Kasumi-1 (cell line): ENCODE data around the gene RAVER1.
"Not testable (repeated sequence)": the region's sequence is repeated elsewhere in the genome, so short reads cannot be mapped to it uniquely, and the experiment has no call there.

Source experiments
- DNase-seq, 2 experiments: peaks; one replicate each; lab custom pipeline; 2025; lab: John Stamatoyannopoulos, UW

The RAVER1 gene, protein sequence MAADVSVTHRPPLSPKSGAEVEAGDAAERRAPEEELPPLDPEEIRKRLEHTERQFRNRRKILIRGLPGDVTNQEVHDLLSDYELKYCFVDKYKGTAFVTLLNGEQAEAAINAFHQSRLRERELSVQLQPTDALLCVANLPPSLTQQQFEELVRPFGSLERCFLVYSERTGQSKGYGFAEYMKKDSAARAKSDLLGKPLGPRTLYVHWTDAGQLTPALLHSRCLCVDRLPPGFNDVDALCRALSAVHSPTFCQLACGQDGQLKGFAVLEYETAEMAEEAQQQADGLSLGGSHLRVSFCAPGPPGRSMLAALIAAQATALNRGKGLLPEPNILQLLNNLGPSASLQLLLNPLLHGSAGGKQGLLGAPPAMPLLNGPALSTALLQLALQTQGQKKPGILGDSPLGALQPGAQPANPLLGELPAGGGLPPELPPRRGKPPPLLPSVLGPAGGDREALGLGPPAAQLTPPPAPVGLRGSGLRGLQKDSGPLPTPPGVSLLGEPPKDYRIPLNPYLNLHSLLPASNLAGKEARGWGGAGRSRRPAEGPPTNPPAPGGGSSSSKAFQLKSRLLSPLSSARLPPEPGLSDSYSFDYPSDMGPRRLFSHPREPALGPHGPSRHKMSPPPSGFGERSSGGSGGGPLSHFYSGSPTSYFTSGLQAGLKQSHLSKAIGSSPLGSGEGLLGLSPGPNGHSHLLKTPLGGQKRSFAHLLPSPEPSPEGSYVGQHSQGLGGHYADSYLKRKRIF

DNA sequence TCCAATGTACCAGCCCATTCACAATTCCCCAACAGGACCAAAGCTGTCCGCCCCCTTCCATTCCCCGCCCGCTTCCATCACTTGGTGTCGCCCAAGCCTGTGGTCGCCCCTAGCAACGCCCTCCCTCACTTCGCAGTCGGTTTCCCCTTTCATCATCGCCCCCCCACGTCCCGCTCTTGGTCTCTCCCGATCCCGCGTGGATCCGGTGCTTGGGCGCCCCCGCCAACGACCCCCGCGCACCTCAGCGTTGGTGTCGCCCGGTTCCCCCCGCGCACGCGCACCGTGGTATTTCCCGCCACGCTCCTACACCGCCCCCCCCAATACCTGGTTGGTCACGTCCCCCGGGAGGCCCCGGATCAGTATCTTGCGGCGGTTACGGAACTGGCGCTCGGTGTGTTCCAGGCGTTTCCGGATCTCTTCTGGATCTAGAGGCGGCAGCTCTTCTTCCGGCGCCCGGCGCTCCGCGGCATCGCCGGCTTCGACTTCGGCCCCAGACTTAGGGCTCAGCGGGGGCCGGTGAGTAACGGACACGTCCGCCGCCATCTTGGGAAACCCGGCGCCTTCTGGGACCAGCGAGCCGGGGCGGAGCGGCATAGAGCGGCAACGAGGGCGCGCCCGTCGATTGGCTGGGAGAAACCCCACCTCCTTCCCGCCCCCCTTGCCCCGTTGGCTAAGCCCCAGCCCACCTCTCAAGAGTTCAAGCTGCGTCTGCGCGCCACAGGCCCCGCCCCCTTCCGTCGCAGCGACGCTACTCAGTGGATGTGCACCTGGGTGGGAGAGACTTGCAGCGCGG is at the start of gene RAVER1:
RAVER1 (minus strand) TSS at position 565 of the 793 bp plus-strand sequence; CDS start at position 543, 22 bp downstream.
- DNase-seq = peak; percentile 88 to 94

DNA sequence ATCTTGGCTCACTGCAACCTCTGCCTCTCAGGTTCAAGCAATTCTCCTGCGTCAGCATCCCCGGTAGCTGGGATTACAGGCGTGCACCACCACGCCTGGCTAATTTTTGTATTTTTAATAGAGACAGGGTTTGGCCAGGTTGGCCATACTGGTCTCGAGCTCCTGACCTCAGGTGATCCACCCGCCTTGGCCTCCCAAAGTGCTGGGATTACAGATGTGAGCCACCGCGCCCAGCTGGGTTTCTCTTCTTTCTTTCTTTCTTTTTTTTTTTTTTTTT is 49.8 kb upstream of the RAVER1 start:
- DNase-seq = not testable (repeated sequence)

DNA sequence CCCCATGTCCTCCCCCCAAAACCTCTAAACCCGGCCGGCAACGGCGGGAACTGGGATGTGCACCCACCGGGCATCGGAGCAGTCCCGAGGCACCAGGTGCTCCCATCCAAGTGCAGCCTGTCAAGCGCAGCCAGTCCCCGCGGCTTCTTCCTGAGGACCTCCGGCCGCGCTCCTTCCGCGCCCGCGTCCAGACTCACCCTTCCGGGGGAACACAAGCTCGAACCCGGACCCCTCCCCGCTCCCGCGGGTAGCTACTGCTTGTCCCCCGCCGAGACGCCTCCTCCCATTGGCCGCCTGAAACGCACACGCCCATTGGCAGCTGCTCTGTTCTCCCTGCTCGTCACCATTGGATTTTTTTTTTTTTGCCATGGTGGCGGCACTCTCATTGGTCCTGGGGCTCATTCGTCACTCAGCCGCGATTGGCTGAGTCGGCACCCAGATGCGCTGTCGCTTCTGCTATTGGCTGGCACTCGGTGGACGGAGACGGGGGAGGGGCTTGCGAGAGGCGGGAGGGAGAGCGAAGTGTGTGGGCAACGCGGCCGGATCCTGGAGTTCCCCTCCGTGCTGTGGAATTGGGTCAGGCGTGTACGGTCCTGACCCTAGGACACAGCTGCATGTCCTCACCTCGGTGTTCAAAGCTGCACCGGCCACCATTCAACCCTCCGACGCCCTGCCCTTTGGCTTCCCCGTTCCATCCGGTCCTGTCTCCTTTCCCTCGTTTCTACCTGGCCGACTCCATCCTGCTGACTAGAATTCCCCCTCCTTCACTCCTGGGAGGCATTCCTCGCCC is 47.2 kb upstream of the RAVER1 start, which contains the start of gene TYK2:
TYK2 (minus strand) TSS at position 260 of the 790 bp plus-strand sequence. CDS start 2,166 bp downstream, outside the sequence.
- DNase-seq = peak; percentile 97 to 98

DNA sequence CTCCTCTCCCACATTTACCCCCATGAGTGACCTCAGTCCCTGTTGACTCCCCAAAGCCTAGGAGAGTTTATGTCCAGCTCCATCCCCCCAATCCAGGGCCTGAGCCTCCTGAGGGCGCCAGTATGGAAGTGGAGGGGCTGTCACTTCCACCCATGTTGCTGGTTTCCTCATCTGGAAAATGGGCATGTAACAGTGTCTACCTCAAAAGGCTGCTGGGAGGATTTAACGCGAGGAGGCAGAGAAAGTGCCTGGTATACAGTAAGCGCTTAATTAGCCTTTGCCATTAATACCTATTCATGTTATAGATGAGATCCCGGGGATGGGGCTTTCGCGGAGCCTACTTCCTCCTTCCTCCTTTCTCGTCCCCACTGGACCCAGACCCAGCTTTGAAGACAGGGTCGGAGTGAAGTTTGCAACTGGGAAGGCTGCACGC is 46.6 kb upstream of the RAVER1 start:
- no peak for DNase-seq

DNA sequence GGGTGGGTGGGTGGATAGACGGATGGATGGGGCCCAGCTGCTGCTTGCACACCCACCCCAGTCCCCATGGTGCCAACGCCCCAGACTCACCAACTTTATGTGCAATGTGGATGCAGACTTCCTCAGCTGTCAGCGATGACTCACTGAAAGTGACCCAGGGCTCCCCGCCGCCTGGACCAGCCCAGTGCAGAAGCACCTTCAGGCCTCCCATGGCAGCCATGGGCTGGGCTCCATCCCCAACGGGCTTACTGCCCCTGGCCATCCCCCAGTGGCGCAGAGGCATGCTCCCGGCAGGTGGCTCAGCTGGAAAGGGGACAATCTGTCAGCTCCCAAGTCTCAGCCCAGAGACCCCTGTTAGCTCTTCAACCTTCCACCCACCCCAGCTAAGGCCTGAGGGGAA is 44.8 kb upstream of the RAVER1 start:
- no peak for DNase-seq

DNA sequence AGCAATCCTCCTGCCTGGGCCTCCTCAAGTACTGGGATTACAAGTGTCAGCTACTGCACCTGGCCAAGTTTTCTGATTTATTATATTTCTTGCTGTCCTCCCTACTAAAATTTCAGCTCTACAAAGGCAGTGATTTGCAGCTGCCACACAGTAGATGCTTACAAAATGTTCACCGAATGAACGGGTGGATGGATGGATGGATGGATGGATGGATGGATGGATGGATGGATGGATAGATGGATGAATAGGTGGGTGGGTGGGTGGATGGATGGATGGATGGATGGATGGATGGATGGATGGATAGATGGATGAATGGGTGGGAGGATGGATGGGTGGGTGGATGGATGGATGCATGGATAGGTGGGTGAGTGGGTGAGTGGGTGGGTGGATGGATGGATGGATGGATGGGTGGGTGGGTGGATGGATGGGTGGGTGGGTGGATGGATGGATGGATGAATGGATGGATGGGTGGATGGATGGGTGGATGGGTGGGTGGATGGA is 43.9 kb upstream of the RAVER1 start:
- not testable (repeated sequence) for DNase-seq

DNA sequence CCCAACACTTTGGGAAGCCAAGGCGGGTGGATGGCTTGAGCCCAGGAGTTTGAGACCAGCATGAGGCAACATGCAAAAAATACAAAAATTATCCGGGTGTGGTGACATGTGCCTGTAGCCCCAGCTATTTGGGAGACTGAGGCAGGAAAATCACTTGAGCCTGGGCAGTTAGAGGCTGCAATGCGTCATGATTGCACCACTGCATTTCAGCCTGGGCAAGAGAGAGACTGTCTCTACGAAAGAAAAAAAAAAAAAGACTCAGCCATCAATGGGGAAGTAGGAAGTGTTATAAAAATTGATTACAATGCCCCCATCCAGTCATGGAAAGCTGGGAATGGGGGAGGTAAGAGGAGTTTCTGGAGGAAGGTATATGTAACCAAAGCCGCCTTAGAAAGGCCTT is 41.6 kb upstream of the RAVER1 start:
- no peak for DNase-seq

DNA sequence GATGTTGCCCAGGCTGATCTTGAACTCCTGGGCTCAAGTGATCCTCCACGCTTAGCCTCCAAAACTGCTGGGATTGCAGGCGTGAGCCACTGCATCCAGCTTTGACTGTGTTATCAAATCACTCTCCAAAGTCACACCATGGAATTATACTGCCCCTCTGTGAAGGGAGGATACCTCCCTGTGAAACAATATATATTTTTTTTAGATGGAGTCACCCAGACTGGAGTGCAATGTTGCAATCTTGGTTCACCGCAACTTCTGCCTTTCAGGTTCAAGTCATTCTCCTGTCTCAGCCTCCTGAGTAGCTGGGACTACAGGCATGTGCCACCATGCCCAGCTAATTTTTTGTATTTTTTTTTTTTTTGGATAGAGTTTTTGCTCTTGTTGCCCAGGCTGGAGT is 39.4 kb upstream of the RAVER1 start:
- peak; percentile 78 to 84 for DNase-seq

DNA sequence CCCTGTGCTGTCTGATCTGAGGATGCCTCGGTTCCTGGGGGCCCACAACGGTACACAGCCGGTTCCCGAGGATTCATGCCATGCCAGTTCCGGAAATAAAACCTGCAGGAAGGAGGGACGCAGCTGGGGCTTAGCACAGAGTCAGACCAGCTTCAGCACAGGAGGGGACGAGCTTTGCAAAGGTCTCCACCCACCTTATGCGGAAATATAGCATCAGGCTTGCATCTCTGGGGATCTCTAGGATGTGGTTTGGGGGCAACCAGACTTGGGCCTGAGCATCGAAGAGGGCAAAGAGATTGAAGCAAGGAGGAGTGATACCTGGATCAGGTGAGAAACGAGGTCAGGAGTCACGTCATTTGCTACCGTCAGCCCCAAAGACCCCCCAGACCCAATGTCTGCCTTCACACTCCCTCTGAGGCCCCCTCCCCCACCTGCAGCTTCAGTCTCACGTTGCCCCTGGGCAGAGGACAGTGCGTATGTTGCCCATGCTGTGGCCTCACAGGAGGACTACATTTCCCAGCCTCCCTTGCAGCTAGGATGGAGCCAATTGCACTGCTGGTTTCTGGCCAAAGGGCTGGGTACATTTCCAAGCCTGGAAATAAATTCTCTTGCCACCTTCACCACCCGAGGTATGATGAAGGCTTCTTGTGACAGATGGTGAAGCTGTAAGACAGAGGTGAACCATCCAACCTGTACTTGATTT is 34.9 kb upstream of the RAVER1 start:
- no peak for DNase-seq

DNA sequence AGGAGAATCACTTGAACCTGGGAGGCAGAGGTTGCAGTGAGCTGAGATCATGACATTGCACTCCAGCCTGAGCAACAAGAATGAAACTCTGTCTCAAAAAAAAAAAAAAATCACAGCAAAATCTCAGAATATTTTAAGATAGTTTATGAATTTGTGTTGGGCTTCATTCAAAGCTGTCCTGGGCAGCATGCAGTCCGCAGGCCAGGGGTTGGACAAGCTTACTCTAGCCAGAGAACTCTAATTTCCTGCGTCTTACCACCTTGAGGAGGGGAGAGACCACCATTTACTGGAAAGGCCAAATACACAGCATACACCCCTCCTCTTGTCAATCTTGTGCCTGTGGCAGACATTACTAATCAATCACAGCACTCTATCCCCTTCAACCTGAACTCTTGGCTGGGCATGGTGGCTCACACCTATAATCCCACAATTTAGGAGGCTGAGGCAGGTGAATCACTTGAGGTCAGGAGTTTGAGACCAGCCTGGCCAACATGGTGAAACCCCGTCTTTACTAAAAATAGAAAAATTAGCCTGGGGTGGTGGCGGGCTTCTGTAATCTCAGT is 33.7 kb upstream of the RAVER1 start:
- not testable (repeated sequence) for DNase-seq

DNA sequence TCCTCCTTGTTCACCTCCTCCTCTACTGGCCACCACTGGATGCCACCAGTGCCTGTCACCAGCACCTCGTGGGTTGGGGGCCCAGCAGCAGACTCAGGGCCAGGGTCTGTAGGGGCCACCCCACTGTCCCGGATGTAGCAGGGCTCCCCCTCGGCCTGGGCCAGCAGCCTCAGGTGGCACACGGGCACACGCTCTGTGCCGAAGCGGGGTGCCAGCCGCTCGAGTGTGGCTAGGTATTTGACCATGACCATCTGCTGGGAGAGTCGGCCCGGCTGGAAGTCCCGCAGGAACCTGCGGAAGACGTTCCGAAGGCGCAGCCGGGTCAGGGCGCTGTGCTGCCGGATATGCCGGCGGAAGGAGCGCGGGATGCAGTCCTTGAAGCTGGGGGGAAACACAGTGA is 32.2 kb upstream of the RAVER1 start:
- DNase-seq = no peak

DNA sequence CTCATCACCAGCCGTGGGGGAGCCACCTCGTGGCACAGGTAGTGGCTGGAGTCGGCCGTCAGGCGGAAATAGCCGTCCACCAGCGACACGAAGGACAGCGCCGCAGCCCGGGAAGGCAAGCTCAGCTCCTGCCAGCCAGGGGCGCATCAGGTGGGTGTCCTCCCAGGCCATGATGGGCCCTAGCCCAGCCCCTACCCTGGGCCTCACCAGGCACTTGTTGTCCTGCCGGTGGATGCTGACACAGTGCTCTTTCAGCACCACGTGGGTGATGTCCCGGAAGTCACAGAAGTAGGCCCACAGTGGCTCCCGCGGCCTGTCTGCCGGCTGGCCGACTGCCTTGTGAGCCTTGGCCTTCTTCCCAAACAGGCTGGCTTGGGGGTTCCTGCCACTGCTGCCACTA is 31.3 kb upstream of the RAVER1 start:
- no peak for DNase-seq

DNA sequence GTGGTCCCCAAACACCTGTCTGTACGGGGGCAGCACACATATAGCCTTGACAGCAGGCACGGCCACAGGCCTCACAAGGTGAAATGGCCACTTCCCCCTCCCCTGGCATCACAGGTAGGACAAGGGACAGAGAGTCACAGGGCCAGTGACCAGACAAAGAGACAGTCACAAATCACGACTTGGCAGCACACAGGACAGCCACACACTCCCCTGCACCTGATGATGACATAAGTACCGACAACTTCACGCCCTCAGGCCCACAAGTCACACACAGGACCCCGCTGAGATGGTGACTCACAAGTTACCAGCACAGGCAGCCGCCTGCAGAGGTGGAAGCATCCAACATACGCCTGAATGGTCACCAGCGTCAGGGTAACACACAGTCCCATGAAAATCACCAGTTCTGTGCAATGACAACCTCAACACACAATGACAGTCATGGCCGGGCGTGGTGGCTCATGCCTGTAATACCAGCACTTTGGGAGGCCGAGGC is 30.5 kb upstream of the RAVER1 start:
- no peak for DNase-seq

DNA sequence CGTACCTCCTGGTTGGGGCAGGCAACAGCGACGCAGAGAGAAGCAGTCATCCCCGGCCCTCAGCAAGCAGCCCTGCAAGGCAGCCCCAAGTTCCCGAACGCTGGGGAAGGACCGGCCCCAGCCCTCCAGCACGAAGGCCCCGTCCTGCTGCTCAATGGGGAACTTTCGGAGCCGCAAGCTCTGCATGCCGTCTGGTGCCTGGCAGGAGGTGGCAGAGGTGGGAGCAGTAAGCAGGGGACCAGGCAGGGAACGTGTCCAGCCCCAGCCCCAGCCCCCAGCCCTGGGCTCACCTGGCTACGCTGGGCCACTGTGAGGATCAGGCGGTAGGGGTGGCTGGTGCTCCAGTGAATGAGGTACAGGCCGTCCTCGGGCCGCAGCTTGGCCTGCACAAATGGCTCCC is 28.9 kb upstream of the RAVER1 start:
- DNase-seq = no peak

DNA sequence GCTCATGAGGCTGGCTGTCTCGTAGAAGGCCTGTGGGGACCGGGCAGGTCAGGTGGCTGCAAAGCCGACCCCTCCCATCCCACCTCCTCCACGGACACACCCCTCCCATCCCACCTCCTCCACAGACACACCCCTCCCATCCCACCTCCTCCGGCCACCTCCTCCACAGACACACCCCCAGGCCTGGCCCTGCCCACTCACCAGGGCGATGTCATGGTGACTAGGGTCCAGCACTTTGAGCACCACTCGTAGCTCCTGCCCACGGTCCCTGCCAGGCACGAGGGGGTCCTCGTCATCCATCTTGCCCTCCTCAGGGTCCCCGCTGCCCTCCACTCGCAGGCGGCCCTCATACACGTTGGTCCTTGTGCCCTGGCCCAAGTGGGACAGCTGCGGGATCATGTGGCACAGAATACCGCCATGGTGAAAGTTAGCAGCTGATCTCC is 28.3 kb upstream of the RAVER1 start:
- no peak for DNase-seq

DNA sequence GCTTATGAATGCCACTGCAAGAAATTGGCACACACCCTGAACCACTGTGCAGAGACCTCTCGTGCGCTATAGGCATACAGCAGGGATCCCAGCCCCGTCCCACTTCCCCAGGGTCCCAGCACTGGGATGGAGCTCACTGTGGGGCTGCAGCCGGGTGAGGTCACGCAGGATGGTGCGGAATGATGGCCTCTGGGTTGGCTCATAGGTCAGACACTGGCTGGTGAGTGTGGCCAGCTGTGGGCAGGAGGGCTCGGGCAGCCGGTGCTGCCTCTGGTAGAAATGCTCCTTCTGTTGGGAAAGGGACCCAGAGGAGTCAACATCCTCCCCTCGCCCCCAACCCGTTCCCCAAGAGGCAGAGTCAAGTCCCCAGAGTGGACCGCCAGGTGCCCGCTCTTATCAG is 23.1 kb upstream of the RAVER1 start:
- no peak for DNase-seq

DNA sequence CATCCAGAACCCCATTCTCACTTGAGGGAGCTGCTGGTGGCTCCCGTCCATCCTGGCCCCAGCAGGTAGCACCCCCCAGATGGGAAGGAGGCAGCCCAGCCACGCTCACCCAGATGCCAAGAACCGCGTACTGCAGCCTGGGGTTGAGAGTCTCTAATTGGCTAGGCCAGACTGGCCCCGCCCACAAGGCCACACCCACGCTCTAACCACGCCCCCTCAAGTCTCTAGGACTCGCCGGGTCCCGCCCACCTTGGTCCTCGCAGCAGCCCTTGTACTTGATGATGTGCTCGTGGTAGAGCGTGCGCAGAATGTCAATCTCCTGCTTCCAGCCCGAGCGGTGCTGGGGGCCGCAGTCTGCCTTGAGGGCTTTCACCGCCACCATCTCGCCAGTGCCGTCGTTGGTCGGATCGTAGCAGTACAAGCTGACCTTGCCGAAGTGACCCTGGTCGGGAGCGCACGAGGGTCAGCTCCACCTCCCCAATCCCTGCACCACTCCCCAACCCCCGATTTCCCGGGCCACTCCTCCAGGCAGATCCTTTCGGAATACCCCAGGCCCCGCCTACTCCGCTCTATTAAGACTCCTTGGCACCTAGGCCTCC is 20.6 kb upstream of the RAVER1 start:
- peak in 1 of 2 experiments; percentile 15 for DNase-seq

DNA sequence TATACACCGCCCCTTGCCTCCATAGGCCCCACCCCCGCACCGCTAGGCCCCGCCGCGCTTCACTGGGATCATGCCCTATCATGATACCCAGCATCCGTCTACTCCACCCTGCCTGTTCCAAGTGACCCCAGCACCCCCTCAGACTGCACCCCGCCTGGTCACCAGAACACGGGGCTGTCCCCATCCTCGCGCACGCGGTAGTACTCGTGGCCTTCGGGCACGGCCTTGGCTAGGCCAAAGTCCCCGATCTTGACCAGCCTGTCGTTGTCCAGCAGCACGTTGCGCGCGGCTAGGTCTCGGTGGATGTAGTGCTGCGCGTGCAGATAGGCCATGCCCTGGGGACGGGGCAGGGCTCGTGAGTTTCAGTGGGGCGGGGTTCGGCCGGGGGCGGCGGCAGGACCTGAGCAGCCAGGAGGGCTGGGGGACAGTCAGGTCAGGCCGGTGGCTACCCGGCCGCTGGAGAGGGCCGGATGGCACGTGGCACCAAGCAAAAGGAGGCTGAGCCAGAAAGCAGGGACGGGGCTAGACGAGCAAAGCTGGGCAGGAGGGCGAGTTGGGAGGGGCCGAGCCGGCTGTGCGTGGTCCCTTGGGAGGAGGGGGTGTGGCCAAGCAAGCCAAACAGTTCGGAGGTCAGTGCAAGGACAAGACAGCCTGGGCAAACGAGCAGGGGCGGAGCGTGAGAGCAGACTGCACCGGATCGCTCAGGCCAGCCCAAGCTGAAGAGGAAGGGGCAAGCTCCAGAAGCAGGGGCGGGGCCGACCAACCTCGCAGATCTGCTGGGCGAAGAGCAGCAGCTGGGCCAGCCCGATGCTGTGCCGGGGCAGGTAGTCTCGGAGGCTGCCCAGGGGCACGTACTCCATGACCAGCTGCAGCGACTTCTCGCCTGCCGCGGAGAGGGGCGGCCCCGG is 19.7 kb upstream of the RAVER1 start:
- no peak for DNase-seq

DNA sequence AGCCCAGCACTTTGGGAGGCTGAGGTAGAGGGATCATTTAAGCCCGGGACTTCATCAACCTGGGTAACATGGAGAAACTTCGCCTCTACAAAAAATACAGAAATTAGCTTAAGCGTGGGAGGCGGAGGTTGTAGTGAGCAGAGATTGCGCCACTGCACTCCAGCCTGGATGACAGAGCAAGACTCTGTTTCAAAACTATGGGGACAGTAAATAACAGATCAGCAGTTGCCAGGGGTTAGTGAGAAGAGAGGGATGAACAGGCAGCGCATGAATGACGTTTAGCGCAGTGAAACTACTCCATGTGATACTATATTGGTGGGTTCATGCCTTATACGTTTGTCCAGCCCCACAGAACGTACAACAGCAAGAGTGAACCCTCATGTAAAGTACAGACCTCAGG is 13.2 kb upstream of the RAVER1 start:
- no peak for DNase-seq
